Measurements from ENCODE around the gene BIRC6.

GRCh38 chr2:32369222-32369621, 12.4 kb downstream of the BIRC6 start:
- TF ChIP-seq SIN3A (IDR thresholded peaks at IDR 0.05; ENCODE audit: borderline replicate concordance, insufficient read depth, low read length) (no peak), POLR2AphosphoS5 (IDR thresholded peaks at IDR 0.05; ENCODE audit: low read depth, low read length) (no peak), REST (IDR thresholded peaks at IDR 0.05; ENCODE audit: insufficient read depth in 1 of 2, low read depth in 2 of 2, low read length in 2 of 2) (no peak), FOXP2 (optimal IDR thresholded peaks at IDR 0.05; ENCODE audit: borderline replicate concordance, extremely low read depth, extremely low read length, insufficient read depth) (no peak)
